Measurements from ENCODE around the gene LCN12.

DNA sequence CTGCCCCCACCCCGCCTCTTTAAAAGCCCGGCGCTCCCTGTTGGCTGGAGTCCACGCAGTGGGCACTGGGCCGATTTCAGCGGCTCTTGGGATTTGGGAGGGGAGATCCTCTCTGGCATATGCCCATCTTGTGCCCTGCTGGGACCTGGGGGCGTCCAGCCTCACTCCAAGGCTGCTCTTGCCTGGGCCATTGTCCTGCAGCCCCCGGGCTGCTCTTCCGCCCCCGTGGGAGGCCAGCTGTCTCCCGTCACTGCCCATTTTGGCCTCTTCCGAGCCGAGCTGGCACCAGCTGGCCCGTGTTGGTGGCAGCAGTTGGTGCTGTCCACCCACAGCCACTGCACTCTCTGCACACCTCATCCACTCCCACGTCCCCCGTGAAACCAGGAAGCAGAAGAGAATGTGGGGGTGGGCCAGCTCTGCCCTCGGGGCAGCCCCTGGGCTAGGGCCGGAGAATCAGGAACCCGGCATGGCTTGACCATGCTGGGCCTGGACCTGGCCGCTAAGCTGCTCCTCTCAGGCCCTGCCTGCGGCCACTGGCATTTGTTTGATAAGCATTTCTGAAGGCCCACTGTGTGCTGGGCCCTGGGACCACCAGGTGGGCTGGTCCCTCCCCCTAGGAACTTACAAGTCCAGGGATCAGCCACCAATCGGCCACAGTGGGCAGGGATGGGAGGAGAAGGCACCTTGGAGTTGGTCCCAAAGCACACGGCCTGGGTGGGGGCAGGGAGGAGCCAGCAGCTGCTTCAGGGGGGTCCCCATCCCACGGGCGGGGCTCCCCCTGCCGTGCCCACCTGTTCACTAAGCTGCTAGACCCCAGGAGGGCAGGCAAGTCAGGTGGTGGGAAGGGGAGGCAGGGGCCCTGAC, 4.8 kb upstream of the LCN12 start:
- TF ChIP-seq, protein P1, sequence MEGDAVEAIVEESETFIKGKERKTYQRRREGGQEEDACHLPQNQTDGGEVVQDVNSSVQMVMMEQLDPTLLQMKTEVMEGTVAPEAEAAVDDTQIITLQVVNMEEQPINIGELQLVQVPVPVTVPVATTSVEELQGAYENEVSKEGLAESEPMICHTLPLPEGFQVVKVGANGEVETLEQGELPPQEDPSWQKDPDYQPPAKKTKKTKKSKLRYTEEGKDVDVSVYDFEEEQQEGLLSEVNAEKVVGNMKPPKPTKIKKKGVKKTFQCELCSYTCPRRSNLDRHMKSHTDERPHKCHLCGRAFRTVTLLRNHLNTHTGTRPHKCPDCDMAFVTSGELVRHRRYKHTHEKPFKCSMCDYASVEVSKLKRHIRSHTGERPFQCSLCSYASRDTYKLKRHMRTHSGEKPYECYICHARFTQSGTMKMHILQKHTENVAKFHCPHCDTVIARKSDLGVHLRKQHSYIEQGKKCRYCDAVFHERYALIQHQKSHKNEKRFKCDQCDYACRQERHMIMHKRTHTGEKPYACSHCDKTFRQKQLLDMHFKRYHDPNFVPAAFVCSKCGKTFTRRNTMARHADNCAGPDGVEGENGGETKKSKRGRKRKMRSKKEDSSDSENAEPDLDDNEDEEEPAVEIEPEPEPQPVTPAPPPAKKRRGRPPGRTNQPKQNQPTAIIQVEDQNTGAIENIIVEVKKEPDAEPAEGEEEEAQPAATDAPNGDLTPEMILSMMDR (IDR thresholded peaks at IDR 0.05; ENCODE audit: insufficient read depth, low read length): no peak
- no peak for TF ChIP-seq POLR2AphosphoS5 (IDR thresholded peaks at IDR 0.05; ENCODE audit: low read depth)

All from HL-60 (cell line).